Testis (tissue), 3 donors: ENCODE measurements around the gene PNLIP. TPM values are rescaled to one million over a fixed set of nuclear protein-coding genes. Genes with fewer than 3 reads are reported as not detected.

Experiments
- DNase-seq: peaks from one replicate; pipeline ENCODE4 v3.0.0-alpha.2; 2019
- H3K27ac ChIP-seq, 2 donors: fragments of 200-600 bp; sonication (generic); one replicate each; pipeline ENCODE4 v1.5.1; 2019
- H3K27me3 ChIP-seq: fragments of 200-600 bp; sonication (generic); one replicate; pipeline ENCODE4 v1.5.1; 2019
- H3K36me3 ChIP-seq: fragments of 200-600 bp; sonication (generic); one replicate; pipeline ENCODE4 v1.5.1; 2017; ENCODE audit warnings: low read depth; ENCODE audit errors: missing control alignments
- H3K4me1 ChIP-seq: fragments of 200-600 bp; sonication (generic); one replicate; pipeline ENCODE4 v1.5.1; 2019
- H3K4me3 ChIP-seq, 2 donors: fragments of 200-600 bp; sonication (generic); one replicate each; pipeline ENCODE4 v1.5.1; 2017 to 2019
- H3K9me3 ChIP-seq: fragments of 200-600 bp; sonication (generic); one replicate; pipeline ENCODE4 v1.5.1; 2017
- POLR2A ChIP-seq: fragments of 450-650 bp; IDR thresholded peaks from one replicate; pipeline ENCODE4 v1.6.1; 2017; ENCODE audit warnings: antibody characterized with exemption, mild to moderate bottlenecking, moderate library complexity
- WGBS, 2 donors: methylation state at CpG; one replicate each; pipeline ENCODE4 v1.1.5; 2018; 5-methylcytosine and 5-hydroxymethylcytosine counted together
- intact Hi-C: fragments of 100-400 bp; cut with DNase I; formaldehyde crosslinking; loops from one replicate; pipeline ENCODE4 v1.15.1; 2023; ENCODE audit warnings: low total_unique reads
- polyA plus RNA-seq: library from polyadenylated mRNA; stranded (reverse); fragments of 350-450 nt; fragmentation: Illumina TruSeq; extraction: RNeasy Lipid Tissue Mini Kit (QIAGEN cat#74804); gene quantifications from one replicate; pipeline ENCODE4 v1.2.3, GENCODE V29; 2014; ENCODE audit warnings: low read depth, low replicate concordance; ENCODE audit not compliant: insufficient read depth
- total RNA-seq, 2 donors: library from RNA; depleted of rRNA; stranded (reverse); fragments of >200 nt; gene quantifications; one replicate each; pipeline ENCODE4 v1.2.3, GENCODE V29; 2016
- TF ChIP-seq, protein P1 (sequence below), 3 experiments: fragments of 450-650 bp in 2 of 3; fragments of 200-600 bp in 1 of 3; sonication (generic) in 1 of 3; IDR thresholded peaks; one replicate each; pipeline ENCODE4 v1.5.1; 2016 to 2019; ENCODE audit warnings: antibody characterized with exemption in 3 of 3, mild to moderate bottlenecking in 2 of 3, moderate library complexity in 1 of 3

Gene PNLIP
- total and polyA plus RNA-seq, 3 donors from 2014 or later: 0.74 TPM; not detected in 2

DNA sequence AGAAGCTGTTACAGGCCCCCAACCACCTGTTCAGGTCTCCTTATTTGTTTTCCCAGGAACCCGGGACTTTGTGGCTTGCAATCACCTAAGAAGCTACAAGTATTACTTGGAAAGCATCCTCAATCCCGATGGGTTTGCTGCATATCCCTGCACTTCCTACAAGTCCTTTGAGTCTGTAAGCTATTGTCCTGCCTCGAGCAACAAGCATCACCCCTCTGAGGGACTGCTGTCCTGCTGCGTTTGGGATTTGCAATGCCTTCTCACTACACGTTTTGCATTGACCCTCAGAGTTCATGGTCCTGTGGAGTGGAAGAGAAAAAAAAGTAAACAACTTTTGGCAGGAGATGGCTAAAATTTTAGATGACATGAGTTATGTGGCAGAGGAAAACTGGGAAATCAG is 54.3 kb downstream of the PNLIP start:
- intact Hi-C loops: no loop called here
- H3K27me3 ChIP-seq: no peaks in the 10 kb centered on the region
- no peaks in the 10 kb centered on the region for H3K4me1 ChIP-seq
- H3K9me3 ChIP-seq: no peaks in the 10 kb centered on the region
- TF ChIP-seq POLR2A: no peak
- TF ChIP-seq, protein P1, sequence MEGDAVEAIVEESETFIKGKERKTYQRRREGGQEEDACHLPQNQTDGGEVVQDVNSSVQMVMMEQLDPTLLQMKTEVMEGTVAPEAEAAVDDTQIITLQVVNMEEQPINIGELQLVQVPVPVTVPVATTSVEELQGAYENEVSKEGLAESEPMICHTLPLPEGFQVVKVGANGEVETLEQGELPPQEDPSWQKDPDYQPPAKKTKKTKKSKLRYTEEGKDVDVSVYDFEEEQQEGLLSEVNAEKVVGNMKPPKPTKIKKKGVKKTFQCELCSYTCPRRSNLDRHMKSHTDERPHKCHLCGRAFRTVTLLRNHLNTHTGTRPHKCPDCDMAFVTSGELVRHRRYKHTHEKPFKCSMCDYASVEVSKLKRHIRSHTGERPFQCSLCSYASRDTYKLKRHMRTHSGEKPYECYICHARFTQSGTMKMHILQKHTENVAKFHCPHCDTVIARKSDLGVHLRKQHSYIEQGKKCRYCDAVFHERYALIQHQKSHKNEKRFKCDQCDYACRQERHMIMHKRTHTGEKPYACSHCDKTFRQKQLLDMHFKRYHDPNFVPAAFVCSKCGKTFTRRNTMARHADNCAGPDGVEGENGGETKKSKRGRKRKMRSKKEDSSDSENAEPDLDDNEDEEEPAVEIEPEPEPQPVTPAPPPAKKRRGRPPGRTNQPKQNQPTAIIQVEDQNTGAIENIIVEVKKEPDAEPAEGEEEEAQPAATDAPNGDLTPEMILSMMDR (IDR thresholded peaks at IDR 0.05): no peak
- DNase-seq: no peak
- no peak overlapping the region for H3K4me3 ChIP-seq
- 55 to 70% methylated on average over 5 of the region's 5 CpGs for WGBS, 2 donors
- no peaks in the 10 kb centered on the region for H3K36me3 ChIP-seq
- no peak overlapping the region for H3K27ac ChIP-seq

DNA sequence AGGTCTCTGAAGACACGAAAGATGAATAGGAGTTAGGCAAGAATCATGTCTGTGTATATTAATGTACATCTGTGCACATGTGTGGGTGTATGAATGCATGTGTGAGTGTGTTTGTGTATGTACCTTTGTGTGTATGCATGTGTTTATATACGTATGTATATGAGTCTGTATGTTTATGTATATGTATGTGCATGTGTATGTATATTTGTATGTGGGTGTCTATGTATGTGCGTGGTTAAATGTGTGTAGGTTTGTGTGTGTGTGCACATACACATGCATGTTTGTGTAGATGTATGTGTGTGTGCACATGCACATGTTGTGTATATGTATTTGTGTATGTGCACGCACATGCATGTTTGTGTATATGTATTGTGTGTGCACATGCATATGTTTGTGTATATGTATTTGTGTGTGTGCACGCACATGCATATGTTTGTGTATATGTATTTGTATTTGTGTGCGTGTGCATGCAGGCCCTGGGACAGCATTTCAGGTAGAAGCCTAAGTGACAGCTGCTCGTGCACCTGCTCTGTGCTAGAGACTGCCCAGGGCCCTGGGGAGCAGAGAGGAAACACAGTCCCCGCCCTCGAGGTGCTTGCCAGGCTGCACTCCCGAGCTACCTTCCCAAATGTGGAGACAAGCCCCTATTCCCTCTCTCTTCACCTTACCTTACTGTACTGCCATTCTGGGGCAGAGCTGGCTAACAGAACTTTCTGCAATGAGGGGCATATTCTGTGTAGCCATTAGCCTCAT is 57.1 kb downstream of the PNLIP start:
- H3K27ac ChIP-seq: no peak overlapping the region
- no peaks in the 10 kb centered on the region for H3K27me3 ChIP-seq
- no peaks in the 10 kb centered on the region for H3K36me3 ChIP-seq
- DNase-seq: no peak
- TF ChIP-seq POLR2A: no peak
- TF ChIP-seq, protein P1 (IDR thresholded peaks at IDR 0.05): no peak
- intact Hi-C loops: no loop called here
- no peaks in the 10 kb centered on the region for H3K9me3 ChIP-seq
- no peak overlapping the region for H3K4me3 ChIP-seq
- WGBS, 2 donors: 88 to 89% methylated on average over 10 of the region's 10 CpGs
- no peaks in the 10 kb centered on the region for H3K4me1 ChIP-seq

DNA sequence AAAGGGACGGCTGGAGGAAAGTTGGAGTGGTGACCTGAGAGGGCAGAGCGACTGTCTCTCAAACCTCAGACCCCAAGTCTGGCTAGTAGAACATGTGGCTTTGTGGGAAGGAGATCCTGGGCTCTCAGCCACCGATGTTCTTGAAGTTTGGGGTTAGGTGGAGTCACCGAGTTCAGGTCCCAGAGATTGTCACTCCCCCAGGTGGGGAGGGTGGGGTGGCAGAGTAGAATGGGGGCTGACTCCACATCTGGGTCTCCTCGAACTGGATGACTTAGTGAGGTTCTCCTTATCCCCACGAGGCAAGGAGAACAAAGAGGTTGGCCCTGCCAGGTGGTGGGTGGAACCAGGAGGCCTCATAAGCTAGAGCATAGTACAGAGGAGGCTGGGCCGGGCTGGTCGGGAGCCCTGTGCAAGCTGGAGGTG is 60.3 kb downstream of the PNLIP start:
- 55 to 77% methylated on average over 6 to 8 of the region's 8 CpGs for WGBS, 2 donors
- Histone ChIP-seq H3K9me3 (no peaks in the 10 kb centered on the region), H3K36me3 (no peaks in the 10 kb centered on the region), H3K27me3 (no peaks in the 10 kb centered on the region), H3K4me3 (no peak overlapping the region), H3K27ac (no peak overlapping the region), H3K4me1 (no peaks in the 10 kb centered on the region)
- intact Hi-C loops: no loop called here
- no peak for DNase-seq
- TF ChIP-seq POLR2A: no peak
- TF ChIP-seq, protein P1 (IDR thresholded peaks at IDR 0.05): no peak

DNA sequence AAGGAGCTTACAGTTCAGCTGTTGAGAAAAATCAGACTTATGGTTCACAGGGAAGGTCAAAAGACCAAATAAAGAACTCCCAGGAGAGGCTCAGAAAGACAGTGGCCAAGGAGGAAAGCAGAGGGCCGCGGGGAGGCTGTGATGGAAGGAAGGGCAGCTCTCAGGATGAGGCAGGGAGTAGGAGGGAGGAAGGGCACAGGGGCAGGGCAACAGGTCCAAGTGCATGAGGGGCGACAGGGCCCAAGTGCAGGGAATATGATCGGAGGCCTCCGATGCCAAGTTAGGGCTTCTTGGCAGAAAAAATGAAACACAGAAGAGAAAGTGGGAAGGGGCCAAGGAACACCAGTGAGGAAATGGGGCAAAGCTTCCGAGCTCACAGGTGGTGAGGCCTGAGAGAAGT is 61.6 kb downstream of the PNLIP start:
- Histone ChIP-seq H3K27ac (no peak overlapping the region), H3K4me3 (no peak overlapping the region), H3K36me3 (no peaks in the 10 kb centered on the region), H3K4me1 (no peaks in the 10 kb centered on the region), H3K9me3 (no peaks in the 10 kb centered on the region), H3K27me3 (no peaks in the 10 kb centered on the region)
- TF ChIP-seq, protein P1 (IDR thresholded peaks at IDR 0.05): no peak
- TF ChIP-seq POLR2A: no peak
- intact Hi-C loops: no loop called here
- no peak for DNase-seq
- 62 to 68% methylated on average over 6 of the region's 6 CpGs for WGBS, 2 donors
